GM12872 (cell line): Measurements from ENCODE around the gene TINAGL1.

Source experiments
- TF ChIP-seq, protein P1 (sequence below): IDR thresholded peaks from 3 replicates; pipeline ENCODE4 v1.5.1; 2011; ENCODE audit warnings: low read depth, mild to moderate bottlenecking, low read length, moderate library complexity; ENCODE audit not compliant: insufficient read depth

Gene TINAGL1

DNA sequence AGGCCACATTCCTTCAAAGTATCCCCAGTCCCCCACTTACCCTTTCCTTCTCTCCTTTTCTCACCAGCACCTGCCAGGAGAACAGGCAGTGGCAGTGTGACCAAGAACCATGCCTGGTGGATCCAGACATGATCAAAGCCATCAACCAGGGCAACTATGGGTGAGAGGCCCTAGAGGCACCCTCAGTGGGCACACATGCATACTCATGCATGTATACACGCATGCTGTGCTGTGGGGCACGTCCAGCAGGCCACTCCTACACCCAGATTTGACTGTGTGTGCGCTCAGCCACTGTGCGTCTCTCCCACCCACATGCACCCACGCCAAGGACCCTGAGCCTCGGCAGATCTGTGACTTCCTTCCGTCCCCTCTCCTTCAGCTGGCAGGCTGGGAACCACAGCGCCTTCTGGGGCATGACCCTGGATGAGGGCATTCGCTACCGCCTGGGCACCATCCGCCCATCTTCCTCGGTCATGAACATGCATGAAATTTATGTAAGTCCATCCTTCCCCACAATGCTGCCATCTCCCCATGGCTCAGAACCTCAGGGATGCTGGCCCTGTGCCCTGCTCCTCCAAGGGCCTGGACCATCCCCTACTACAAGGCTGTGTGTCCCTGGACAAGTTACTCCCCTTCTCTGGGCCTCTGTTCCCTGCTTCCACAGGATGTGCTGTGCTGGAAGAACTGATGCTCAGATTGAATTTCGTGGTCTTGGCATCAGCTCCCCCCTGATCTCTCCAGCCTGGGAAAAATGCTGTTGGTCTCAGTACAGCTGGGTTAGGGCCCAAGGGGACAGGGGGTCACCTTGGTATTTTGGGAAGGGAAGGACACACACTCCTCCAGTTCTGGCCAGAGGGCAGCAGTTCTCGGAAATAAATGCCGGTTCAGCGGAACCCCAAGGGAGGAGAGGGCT is 7.0 kb downstream of the TINAGL1 start:
- TF ChIP-seq, protein P1, sequence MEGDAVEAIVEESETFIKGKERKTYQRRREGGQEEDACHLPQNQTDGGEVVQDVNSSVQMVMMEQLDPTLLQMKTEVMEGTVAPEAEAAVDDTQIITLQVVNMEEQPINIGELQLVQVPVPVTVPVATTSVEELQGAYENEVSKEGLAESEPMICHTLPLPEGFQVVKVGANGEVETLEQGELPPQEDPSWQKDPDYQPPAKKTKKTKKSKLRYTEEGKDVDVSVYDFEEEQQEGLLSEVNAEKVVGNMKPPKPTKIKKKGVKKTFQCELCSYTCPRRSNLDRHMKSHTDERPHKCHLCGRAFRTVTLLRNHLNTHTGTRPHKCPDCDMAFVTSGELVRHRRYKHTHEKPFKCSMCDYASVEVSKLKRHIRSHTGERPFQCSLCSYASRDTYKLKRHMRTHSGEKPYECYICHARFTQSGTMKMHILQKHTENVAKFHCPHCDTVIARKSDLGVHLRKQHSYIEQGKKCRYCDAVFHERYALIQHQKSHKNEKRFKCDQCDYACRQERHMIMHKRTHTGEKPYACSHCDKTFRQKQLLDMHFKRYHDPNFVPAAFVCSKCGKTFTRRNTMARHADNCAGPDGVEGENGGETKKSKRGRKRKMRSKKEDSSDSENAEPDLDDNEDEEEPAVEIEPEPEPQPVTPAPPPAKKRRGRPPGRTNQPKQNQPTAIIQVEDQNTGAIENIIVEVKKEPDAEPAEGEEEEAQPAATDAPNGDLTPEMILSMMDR = no peak

DNA sequence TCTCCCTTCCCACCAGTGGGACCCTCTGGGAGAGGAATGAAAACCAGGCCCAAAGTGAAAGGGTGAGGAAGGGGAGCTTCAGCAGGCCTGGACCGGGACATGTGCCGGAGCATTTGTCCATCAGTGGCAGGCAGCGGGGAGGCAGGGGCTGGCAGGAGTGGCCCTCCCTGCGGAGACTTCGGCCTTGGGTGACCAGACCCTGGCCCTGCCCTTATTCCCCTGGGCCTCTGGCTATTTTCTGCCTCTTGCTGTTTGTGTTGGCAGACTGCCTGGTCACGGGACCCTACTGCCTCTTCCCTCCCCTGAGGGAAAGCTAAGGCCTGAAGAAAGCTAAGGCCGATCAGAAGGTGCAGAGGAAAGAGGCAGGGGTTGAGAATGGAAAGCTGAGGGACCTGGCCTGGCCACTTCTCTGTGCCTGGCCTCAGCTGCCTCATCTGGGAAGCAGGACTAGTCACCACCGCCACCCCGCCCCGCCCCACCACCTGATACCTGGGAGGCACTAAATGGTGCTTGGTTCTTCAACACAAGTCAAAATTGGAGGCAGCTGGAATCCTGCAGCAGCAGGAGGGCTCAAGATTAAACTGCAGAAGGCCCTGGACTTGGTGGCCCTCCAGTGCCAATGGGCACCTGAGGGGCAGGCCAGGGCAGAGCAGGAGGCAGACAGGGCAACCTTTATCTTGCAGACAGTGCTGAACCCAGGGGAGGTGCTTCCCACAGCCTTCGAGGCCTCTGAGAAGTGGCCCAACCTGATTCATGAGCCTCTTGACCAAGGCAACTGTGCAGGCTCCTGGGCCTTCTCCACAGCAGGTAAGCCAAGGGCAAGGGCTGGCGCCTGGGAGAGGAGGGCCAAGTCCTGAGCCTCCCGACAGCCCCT is 7.9 kb downstream of the TINAGL1 start:
- TF ChIP-seq, protein P1 = no peak

DNA sequence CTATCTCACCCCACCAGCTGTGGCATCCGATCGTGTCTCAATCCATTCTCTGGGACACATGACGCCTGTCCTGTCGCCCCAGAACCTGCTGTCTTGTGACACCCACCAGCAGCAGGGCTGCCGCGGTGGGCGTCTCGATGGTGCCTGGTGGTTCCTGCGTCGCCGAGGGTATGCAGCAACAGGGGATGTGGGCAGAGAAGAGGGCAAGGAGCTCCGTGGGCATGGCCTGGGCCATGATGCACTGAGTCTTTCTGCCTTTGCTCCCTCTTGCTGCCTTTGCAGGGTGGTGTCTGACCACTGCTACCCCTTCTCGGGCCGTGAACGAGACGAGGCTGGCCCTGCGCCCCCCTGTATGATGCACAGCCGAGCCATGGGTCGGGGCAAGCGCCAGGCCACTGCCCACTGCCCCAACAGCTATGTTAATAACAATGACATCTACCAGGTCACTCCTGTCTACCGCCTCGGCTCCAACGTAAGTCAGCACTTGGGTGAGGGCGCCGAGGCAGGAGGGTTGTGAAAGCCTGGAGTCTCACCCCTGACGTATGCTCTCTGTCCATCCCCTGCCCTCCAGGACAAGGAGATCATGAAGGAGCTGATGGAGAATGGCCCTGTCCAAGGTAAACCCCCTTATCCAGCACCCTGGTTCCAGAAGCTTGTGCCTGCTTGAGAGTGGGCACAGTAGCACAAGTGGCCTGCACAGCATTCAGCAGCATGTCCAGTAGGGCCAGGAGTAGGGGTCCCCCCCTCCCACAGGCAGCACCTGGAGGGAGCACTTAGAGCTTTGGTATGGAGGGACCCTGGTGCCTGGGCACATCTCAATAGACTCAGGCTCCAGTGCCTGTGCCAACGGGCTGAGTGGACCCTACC is 8.8 kb downstream of the TINAGL1 start:
- TF ChIP-seq, protein P1 = no peak

DNA sequence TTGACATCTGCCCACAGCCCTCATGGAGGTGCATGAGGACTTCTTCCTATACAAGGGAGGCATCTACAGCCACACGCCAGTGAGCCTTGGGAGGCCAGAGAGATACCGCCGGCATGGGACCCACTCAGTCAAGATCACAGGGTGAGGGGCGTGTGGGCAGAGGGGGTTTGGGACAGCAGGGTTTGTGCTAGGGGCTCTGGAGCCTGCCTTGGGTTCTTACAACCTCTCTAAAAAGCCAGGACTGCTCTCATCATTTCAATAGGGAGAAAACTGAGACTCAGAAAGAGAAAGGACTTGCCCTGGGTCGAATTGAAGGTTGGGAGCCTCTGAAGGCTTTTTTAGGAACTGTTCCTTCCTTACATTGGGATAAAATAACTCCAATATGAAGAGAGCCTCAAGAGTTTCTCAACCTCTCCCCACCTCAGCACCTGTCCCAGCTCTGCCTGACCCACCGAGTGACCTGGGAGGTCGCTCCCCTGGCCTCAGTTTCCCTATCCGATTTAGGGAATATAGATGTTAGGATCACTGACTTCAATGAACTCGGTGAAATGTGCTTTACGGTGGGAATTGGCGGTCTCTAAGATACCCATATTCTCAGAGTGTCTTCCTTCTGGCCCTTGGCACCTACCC is 9.5 kb downstream of the TINAGL1 start:
- TF ChIP-seq, protein P1 = no peak

DNA sequence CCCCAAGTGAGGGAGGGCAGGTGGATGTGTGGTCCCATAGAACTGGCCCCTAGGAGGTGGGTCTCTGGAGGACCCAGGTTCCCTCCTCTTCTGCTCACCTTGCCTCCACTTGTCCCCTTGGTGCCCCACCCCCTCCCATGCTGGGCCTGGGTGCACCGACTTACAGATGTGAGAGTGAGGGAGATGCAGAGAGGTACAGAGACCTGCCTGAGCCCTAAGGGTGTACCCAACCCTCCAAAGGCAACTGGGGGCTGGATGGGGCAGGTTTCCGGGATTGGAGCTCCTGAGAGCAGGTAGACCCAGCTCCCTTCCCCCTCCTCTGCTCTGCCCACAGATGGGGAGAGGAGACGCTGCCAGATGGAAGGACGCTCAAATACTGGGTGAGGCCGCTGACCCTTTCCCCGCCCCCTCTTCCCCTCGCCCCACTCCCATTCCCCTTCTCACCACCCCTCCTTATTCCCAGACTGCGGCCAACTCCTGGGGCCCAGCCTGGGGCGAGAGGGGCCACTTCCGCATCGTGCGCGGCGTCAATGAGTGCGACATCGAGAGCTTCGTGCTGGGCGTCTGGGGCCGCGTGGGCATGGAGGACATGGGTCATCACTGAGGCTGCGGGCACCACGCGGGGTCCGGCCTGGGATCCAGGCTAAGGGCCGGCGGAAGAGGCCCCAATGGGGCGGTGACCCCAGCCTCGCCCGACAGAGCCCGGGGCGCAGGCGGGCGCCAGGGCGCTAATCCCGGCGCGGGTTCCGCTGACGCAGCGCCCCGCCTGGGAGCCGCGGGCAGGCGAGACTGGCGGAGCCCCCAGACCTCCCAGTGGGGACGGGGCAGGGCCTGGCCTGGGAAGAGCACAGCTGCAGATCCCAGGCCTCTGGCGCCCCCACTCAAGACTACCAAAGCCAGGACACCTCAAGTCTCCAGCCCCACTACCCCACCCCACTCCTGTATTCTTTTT is 10.3 kb downstream of the TINAGL1 start:
- TF ChIP-seq, protein P1 = no peak

DNA sequence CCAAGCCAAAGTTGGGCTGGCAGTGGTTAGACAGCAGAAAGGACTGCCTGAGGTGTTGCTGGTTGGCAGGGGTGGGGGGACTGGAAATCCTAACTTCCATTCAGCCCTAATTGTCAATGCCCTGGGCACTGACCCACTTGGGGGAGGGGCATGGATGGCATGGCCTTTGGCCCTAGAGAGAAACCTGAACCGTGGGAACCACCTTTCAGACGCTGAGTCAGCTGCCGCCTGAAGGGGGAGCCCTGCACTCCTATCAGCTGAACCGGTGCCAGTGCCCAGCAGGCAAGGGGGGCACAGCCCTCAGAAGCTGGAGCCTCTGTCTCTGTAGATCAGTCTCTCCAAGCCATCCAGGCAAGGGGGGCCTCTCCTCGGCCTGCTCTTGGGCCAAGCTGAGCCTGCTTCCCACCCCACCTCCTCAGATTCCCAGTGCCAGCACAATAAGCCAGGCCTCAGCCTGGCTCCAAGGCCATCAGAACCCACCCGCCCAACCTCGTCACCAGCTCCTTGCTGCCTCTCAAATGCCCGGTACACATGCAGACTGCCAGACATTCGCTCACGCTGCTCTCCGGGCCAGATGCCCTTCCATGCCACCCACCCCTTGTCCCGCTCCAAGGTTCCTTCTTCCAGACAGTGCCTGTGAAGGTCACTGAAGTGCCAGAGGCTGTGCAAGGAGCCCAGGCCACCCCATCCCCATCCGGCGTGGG is 11.6 kb downstream of the TINAGL1 start:
- TF ChIP-seq, protein P1 = peak; percentile 90
